HG03558 (cell line): Measurements from ENCODE around the gene MUL1.

ENCODE experiments used
- ATAC-seq: cut with Tn5 transposase; IDR thresholded peaks from one replicate; pipeline ENCODE4 v1.9.1; 2021; ENCODE audit warnings: moderate number of reproducible peaks; ENCODE audit not compliant: unreplicated experiment; ENCODE audit errors: extremely low read depth

The MUL1 gene

GRCh38 chr1:20472860-20473711 is 34.9 kb downstream of the MUL1 start:
- ATAC-seq, result no peak

- no peak for ATAC-seq
Measured at GRCh38 chr1:20472121-20472520, 35.8 kb downstream of the MUL1 start.

GRCh38 chr1:20470194-20470593 is 37.8 kb downstream of the MUL1 start:
- ATAC-seq, result no peak

- ATAC-seq, result no peak
Measured at GRCh38 chr1:20469406-20470076, 38.4 kb downstream of the MUL1 start.

DNA sequence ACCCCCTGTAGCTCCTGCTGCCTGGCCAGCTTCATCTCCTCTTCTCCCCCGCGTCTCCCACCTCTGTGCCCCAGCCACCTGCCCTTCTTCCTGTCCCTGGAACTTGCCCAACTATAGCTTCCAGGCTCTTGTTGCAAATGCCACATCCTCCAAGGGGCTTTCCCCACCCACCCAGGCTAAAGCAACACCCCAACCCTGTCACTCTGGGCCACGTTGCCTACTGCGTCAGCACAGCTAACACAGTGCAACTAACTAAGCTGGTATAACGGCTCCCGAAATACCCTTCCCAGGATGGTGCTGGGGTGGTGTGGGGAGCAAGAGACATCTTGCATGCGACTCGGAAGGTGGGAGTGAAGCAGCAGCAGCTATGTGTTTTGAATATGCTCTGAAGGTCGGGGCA is 41.7 kb downstream of the MUL1 start:
- ATAC-seq, result no peak

- no peak for ATAC-seq
Measured at GRCh38 chr1:20465187-20465586, 42.8 kb downstream of the MUL1 start.

DNA sequence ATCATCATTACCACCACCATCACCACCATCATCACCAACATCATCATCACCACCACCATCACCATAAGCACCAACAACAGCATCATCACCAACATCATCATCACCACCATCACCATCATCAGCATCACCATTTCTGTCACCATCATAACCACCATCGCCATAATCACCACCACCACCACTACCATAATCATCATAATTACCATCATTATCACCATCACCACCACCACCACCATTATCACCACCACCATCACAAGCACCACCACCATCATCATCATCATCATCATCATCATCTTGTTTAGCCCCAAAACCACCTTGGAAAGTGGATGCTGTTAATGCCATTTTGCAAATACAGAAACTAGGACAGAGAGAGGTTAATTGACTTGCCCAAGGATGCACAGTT is 44.4 kb downstream of the MUL1 start:
- ATAC-seq, result no peak

DNA sequence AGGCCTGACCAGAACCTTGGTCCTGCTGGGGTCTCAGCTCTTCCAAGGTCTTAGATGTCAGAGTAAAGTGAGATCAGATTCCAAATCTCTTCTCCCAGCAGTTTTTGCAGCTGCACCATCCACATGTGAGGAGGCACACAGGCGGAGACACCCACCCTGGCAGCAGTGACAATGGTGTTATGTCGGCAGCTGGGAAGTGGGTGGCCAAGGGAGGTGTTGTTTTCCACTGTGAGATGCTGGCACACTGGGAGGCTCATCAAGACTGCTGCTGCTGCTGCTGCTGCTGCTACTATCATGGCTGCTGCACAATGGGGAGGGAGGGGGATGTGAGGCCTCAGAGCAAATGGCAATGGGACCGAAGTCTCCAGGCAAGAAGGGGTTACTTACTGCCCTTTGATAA is 45.6 kb downstream of the MUL1 start:
- ATAC-seq, result no peak

DNA sequence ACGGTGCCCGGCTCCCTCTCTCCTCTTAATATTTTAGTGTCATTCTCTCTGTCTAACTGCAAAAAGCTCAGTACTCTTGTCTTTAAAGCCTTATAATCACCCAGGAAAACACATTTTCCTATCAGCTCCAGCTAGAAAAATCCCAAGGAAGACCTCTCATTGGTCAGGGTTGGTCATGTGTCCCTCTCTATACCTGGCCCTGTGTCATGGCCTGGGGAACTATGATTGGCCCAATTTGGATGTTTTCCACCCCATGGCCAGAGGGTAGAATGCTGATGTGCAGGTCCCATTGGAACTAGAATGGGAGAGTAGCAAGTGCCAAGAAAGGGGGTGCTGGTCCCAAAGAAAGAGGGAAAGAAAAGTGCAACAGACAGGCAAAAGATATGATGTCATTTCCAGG is 49.2 kb downstream of the MUL1 start:
- ATAC-seq, result no peak

DNA sequence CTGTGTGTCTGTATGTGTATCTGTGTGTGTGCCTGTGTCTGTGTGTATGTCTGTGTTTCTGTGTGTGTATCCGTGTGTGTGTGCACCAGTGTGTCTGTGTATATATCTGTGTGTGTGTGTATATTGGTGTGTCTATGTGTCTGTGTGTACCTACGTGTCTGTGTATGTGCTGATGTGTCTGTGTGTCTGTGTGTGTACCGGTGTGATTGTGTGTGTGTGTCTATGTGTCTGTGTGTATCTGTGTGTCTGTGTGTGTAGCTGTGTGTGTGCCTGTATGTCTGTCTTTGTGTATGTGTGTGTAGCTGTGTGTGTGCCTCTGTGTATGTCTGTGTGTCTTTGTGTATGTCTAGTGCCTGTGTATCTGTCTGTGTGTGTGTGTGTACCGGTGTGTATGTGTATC is 53.9 kb downstream of the MUL1 start:
- no peak for ATAC-seq

- ATAC-seq, result no peak
Measured at GRCh38 chr1:20449735-20450311, 58.1 kb downstream of the MUL1 start.
